ENCODE results near the gene SLC16A3. TPM values are rescaled to one million over a fixed set of nuclear protein-coding genes. Genes with fewer than 3 reads are reported as not detected.
"Not testable (repeated sequence)": the region's sequence is repeated elsewhere in the genome, so short reads cannot be mapped to it uniquely, and the experiment has no call there.

SLC16A3 gene
- total and polyA plus RNA-seq, 4 donors: 14.1 to 22.8 (median 19.0) TPM

- H3K36me3 ChIP-seq (ENCODE audit: control insufficient read depth, insufficient read depth, low read length): peaks cover 86% of the 10 kb centered on the region
- 99% methylated on average over 36 of the region's 39 CpGs for WGBS (ENCODE audit: insufficient coverage)
These were observed 25.3 kb downstream of the SLC16A3 start for GRCh38 chr17:82254096-82254495.

GRCh38 chr17:82254746-82255145 lies 25.9 kb downstream of the SLC16A3 start:
- 97% methylated on average over 31 of the region's 33 CpGs for WGBS (ENCODE audit: insufficient coverage)
- H3K4me1 ChIP-seq (ENCODE audit: control insufficient read depth, insufficient read depth, low read length); H3K9me3 ChIP-seq (ENCODE audit: control insufficient read depth, insufficient read depth, low read length); H3K27ac ChIP-seq (ENCODE audit: low read depth, low read length); DNase-seq (ENCODE audit: low read depth in 4 of 6, low spot score in 6 of 6); H3K4me3 ChIP-seq (ENCODE audit: low read depth, low read length); H3K27me3 ChIP-seq (ENCODE audit: control insufficient read depth, insufficient read depth, low read length): not testable (repeated sequence)
- peaks cover 79% of the 10 kb centered on the region for H3K36me3 ChIP-seq (ENCODE audit: control insufficient read depth, insufficient read depth, low read length)

More at GRCh38 chr17:82254096-82254495, 25.3 kb downstream of the SLC16A3 start:
- not testable (repeated sequence) for DNase-seq (ENCODE audit: low read depth in 4 of 6, low spot score in 6 of 6); H3K4me1 ChIP-seq (ENCODE audit: control insufficient read depth, insufficient read depth, low read length); H3K27me3 ChIP-seq (ENCODE audit: control insufficient read depth, insufficient read depth, low read length); H3K9me3 ChIP-seq (ENCODE audit: control insufficient read depth, insufficient read depth, low read length); H3K4me3 ChIP-seq (ENCODE audit: low read depth, low read length); H3K27ac ChIP-seq (ENCODE audit: low read depth, low read length)

- H3K4me1 ChIP-seq (ENCODE audit: control insufficient read depth, insufficient read depth, low read length): no peaks in the 10 kb centered on the region
- no peak overlapping the region for H3K27ac ChIP-seq (ENCODE audit: low read depth, low read length)
- DNase-seq (ENCODE audit: low read depth in 4 of 6, low spot score in 6 of 6): no peak
- no peak overlapping the region for H3K4me3 ChIP-seq (ENCODE audit: low read depth, low read length)
- H3K36me3 ChIP-seq (ENCODE audit: control insufficient read depth, insufficient read depth, low read length): peaks cover 77% of the 10 kb centered on the region
- H3K27me3 ChIP-seq (ENCODE audit: control insufficient read depth, insufficient read depth, low read length): no peaks in the 10 kb centered on the region
- 64% methylated on average over 13 of the region's 15 CpGs for WGBS (ENCODE audit: insufficient coverage)
- no peaks in the 10 kb centered on the region for H3K9me3 ChIP-seq (ENCODE audit: control insufficient read depth, insufficient read depth, low read length)
These were observed 26.6 kb downstream of the SLC16A3 start for GRCh38 chr17:82255402-82255972.

GRCh38 chr17:82256242-82256885 lies 27.5 kb downstream of the SLC16A3 start:
- WGBS (ENCODE audit: insufficient coverage): 95% methylated on average over 9 of the region's 14 CpGs
- Histone ChIP-seq H3K36me3 (ENCODE audit: control insufficient read depth, insufficient read depth, low read length) (peaks cover 77% of the 10 kb centered on the region), H3K9me3 (ENCODE audit: control insufficient read depth, insufficient read depth, low read length) (no peaks in the 10 kb centered on the region), H3K4me1 (ENCODE audit: control insufficient read depth, insufficient read depth, low read length) (no peaks in the 10 kb centered on the region), H3K4me3 (ENCODE audit: low read depth, low read length) (no peak overlapping the region), H3K27me3 (ENCODE audit: control insufficient read depth, insufficient read depth, low read length) (no peaks in the 10 kb centered on the region), H3K27ac (ENCODE audit: low read depth, low read length) (no peak overlapping the region)
- no peak for DNase-seq (ENCODE audit: low read depth in 4 of 6, low spot score in 6 of 6)

GRCh38 chr17:82257473-82257872 lies 28.6 kb downstream of the SLC16A3 start:
- DNase-seq (ENCODE audit: low read depth in 4 of 6, low spot score in 6 of 6): no peak
- Histone ChIP-seq H3K4me3 (ENCODE audit: low read depth, low read length) (no peak overlapping the region), H3K27me3 (ENCODE audit: control insufficient read depth, insufficient read depth, low read length) (no peaks in the 10 kb centered on the region), H3K36me3 (ENCODE audit: control insufficient read depth, insufficient read depth, low read length) (peaks cover 77% of the 10 kb centered on the region), H3K4me1 (ENCODE audit: control insufficient read depth, insufficient read depth, low read length) (no peaks in the 10 kb centered on the region), H3K9me3 (ENCODE audit: control insufficient read depth, insufficient read depth, low read length) (no peaks in the 10 kb centered on the region), H3K27ac (ENCODE audit: low read depth, low read length) (no peak overlapping the region)
- 66% methylated on average over 10 of the region's 10 CpGs for WGBS (ENCODE audit: insufficient coverage)

GRCh38 chr17:82258555-82258954 lies 29.7 kb downstream of the SLC16A3 start:
- 72% methylated on average over 3 of the region's 5 CpGs for WGBS (ENCODE audit: insufficient coverage)
- DNase-seq (ENCODE audit: low read depth in 4 of 6, low spot score in 6 of 6): no peak
- H3K27ac ChIP-seq (ENCODE audit: low read depth, low read length): no peak overlapping the region
- H3K36me3 ChIP-seq (ENCODE audit: control insufficient read depth, insufficient read depth, low read length): peaks cover 77% of the 10 kb centered on the region
- no peak overlapping the region for H3K4me3 ChIP-seq (ENCODE audit: low read depth, low read length)
- H3K9me3 ChIP-seq (ENCODE audit: control insufficient read depth, insufficient read depth, low read length): no peaks in the 10 kb centered on the region
- no peaks in the 10 kb centered on the region for H3K4me1 ChIP-seq (ENCODE audit: control insufficient read depth, insufficient read depth, low read length)
- H3K27me3 ChIP-seq (ENCODE audit: control insufficient read depth, insufficient read depth, low read length): no peaks in the 10 kb centered on the region

GRCh38 chr17:82259972-82260961 lies 31.4 kb downstream of the SLC16A3 start:
- H3K27ac ChIP-seq (ENCODE audit: low read depth, low read length); H3K27me3 ChIP-seq (ENCODE audit: control insufficient read depth, insufficient read depth, low read length); H3K4me1 ChIP-seq (ENCODE audit: control insufficient read depth, insufficient read depth, low read length); DNase-seq (ENCODE audit: low read depth in 4 of 6, low spot score in 6 of 6); H3K9me3 ChIP-seq (ENCODE audit: control insufficient read depth, insufficient read depth, low read length); H3K4me3 ChIP-seq (ENCODE audit: low read depth, low read length): not testable (repeated sequence)
- H3K36me3 ChIP-seq (ENCODE audit: control insufficient read depth, insufficient read depth, low read length): peaks cover 77% of the 10 kb centered on the region
- 98% methylated on average over 7 of the region's 8 CpGs for WGBS (ENCODE audit: insufficient coverage)

GRCh38 chr17:82262344-82262743 lies 33.5 kb downstream of the SLC16A3 start:
- H3K4me1 ChIP-seq (ENCODE audit: control insufficient read depth, insufficient read depth, low read length): peaks cover 2% of the 10 kb centered on the region
- H3K4me3 ChIP-seq (ENCODE audit: low read depth, low read length): no peak overlapping the region
- H3K9me3 ChIP-seq (ENCODE audit: control insufficient read depth, insufficient read depth, low read length): no peaks in the 10 kb centered on the region
- WGBS (ENCODE audit: insufficient coverage): 87% methylated on average over 4 of the region's 4 CpGs
- H3K27me3 ChIP-seq (ENCODE audit: control insufficient read depth, insufficient read depth, low read length): no peaks in the 10 kb centered on the region
- H3K27ac ChIP-seq (ENCODE audit: low read depth, low read length): no peak overlapping the region
- DNase-seq (ENCODE audit: low read depth in 4 of 6, low spot score in 6 of 6): no peak
- peaks cover 78% of the 10 kb centered on the region for H3K36me3 ChIP-seq (ENCODE audit: control insufficient read depth, insufficient read depth, low read length)

GRCh38 chr17:82263641-82264040 lies 34.8 kb downstream of the SLC16A3 start:
- Histone ChIP-seq H3K27ac (ENCODE audit: low read depth, low read length) (no peak overlapping the region), H3K4me1 (ENCODE audit: control insufficient read depth, insufficient read depth, low read length) (peaks cover 13% of the 10 kb centered on the region), H3K27me3 (ENCODE audit: control insufficient read depth, insufficient read depth, low read length) (no peaks in the 10 kb centered on the region), H3K36me3 (ENCODE audit: control insufficient read depth, insufficient read depth, low read length) (peaks cover 81% of the 10 kb centered on the region), H3K9me3 (ENCODE audit: control insufficient read depth, insufficient read depth, low read length) (no peaks in the 10 kb centered on the region), H3K4me3 (ENCODE audit: low read depth, low read length) (no peak overlapping the region)
- no peak for DNase-seq (ENCODE audit: low read depth in 4 of 6, low spot score in 6 of 6)
- WGBS (ENCODE audit: insufficient coverage): 92% methylated on average over 9 of the region's 9 CpGs
